ENCODE measurements around the gene CDADC1.

Gene CDADC1

DNA sequence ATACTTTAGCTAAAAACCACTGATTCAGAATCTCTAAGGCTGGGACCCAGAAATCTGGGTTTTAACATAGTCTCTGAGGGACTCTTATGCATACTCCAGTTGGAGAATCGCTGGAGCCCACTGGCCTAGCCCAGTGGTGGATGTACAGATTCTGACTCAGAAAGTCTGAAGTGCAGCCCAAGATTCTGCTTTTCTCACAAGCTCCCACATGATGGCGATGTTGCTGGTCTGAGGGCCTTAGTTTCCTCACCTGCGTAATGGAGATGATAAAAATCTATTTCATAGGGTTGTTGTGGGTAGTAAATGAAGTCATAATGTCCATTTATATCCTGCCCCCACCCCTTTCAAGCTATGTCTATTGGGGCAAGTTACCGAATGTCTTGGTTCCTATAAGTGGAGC lies 7.7 kb upstream of the CDADC1 start:
- DNase-seq = peak; percentile 71 to 81
- Histone ChIP-seq H3K79me1 (ENCODE audit: low read length) (no peaks in the 10 kb centered on the region), H4K8ac (ENCODE audit: low read depth, low read length) (no peak overlapping the region), H2BK120ac (ENCODE audit: insufficient read depth, low read length, poor library complexity) (no peak overlapping the region), H4K91ac (ENCODE audit: low read depth, low read length) (no peak overlapping the region), H3K4me2 (ENCODE audit: low read length) (no peak overlapping the region), H2BK5ac (ENCODE audit: low read depth, low read length, poor library complexity) (no peak overlapping the region), H3K4ac (ENCODE audit: low read depth, low read length) (no peak overlapping the region), H3K9me3 (ENCODE audit: insufficient read depth, low read depth, low read length) (peaks cover 5% of the 10 kb centered on the region), H2AK5ac (ENCODE audit: low read length) (no peak overlapping the region), H3K23ac (ENCODE audit: low read length) (no peak overlapping the region), H3K18ac (ENCODE audit: low read length) (no peak overlapping the region), H2BK12ac (ENCODE audit: low read length) (no peak overlapping the region), H3K4me1 (ENCODE audit: control insufficient read depth in 1 of 2, insufficient read depth in 2 of 2, low read length in 2 of 2) (peaks cover 0 to 8% of the 10 kb centered on the region in 2 experiments), H3K27me3 (ENCODE audit: insufficient read depth, low read length) (no peaks in the 10 kb centered on the region), H3K14ac (ENCODE audit: low read length) (no peak overlapping the region), H3K79me2 (ENCODE audit: control insufficient read depth, insufficient read depth, low read length, poor library complexity) (no peaks in the 10 kb centered on the region), H3K4me3 (ENCODE audit: low read depth, low read length) (no peak overlapping the region), H4K12ac (ENCODE audit: low read depth, low read length) (no peak overlapping the region), H3K9ac (ENCODE audit: low read length) (no peak overlapping the region), H3K36me3 (ENCODE audit: control insufficient read depth in 1 of 2, insufficient read depth in 2 of 2, low read length in 2 of 2) (no peaks in the 10 kb centered on the region), H3K27ac (ENCODE audit: low read depth, low read length) (no peak overlapping the region), H2AFZ (ENCODE audit: insufficient read depth, low read length, poor library complexity) (no peak overlapping the region)
- no CpG with 5 or more reads among the region's 4 CpGs for WGBS (ENCODE audit: extremely low coverage, insufficient coverage, insufficient read length)

DNA sequence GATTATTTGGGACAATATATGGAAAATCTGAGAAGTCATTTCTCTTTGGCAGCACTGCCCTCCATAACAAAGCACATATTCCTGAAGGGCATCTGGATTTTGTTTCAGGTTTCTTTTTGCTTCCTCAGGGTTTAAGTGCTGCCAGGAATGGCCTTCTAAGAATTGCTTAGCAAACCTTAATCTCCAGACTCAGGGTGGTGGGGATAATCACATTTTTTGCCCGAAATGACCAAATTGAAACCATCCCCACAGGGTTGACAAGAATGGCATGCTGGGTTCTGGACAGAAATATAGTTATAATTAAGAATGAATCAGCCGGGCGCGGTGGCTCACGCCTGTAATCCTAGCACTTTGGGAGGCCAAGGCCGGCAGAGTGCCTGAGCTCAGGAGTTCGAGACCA lies 6.4 kb upstream of the CDADC1 start:
- WGBS (ENCODE audit: extremely low coverage, insufficient coverage, insufficient read length) = no CpG with 5 or more reads among the region's 7 CpGs
- Histone ChIP-seq H4K12ac (ENCODE audit: low read depth, low read length) (no peak overlapping the region), H3K4me2 (ENCODE audit: low read length) (no peak overlapping the region), H3K18ac (ENCODE audit: low read length) (no peak overlapping the region), H3K27me3 (ENCODE audit: insufficient read depth, low read length) (no peaks in the 10 kb centered on the region), H3K79me2 (ENCODE audit: control insufficient read depth, insufficient read depth, low read length, poor library complexity) (no peaks in the 10 kb centered on the region), H3K79me1 (ENCODE audit: low read length) (no peaks in the 10 kb centered on the region), H2AK5ac (ENCODE audit: low read length) (no peak overlapping the region), H3K9me3 (ENCODE audit: insufficient read depth, low read depth, low read length) (peaks cover 5% of the 10 kb centered on the region), H3K4me1 (ENCODE audit: control insufficient read depth in 1 of 2, insufficient read depth in 2 of 2, low read length in 2 of 2) (peaks cover 0 to 8% of the 10 kb centered on the region in 2 experiments), H3K23ac (ENCODE audit: low read length) (no peak overlapping the region), H4K91ac (ENCODE audit: low read depth, low read length) (no peak overlapping the region), H3K9ac (ENCODE audit: low read length) (no peak overlapping the region), H3K27ac (ENCODE audit: low read depth, low read length) (no peak overlapping the region), H2BK5ac (ENCODE audit: low read depth, low read length, poor library complexity) (no peak overlapping the region), H2BK12ac (ENCODE audit: low read length) (no peak overlapping the region), H3K14ac (ENCODE audit: low read length) (no peak overlapping the region), H4K8ac (ENCODE audit: low read depth, low read length) (no peak overlapping the region), H3K4me3 (ENCODE audit: low read depth, low read length) (no peak overlapping the region), H3K36me3 (ENCODE audit: control insufficient read depth in 1 of 2, insufficient read depth in 2 of 2, low read length in 2 of 2) (no peaks in the 10 kb centered on the region), H3K4ac (ENCODE audit: low read depth, low read length) (no peak overlapping the region), H2AFZ (ENCODE audit: insufficient read depth, low read length, poor library complexity) (no peak overlapping the region), H2BK120ac (ENCODE audit: insufficient read depth, low read length, poor library complexity) (no peak overlapping the region)
- DNase-seq = no peak

DNA sequence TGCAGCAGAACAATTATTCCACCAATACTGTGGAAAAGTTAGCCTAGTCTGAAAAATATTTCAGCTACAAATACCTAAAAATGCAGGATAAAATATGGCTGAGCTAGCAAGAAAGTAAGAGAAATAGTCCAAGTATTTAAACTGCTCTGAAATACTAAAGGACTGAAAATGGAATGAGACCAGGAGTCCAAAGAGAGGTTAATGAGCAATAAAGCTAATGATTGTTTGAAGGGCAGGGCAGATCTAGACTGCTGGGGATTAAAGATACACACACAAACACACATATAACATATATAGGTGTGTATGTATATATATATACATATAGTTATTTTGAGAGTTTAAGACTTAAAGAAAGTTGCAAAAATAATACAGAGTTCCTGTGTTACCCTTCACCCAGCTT lies 2.6 kb upstream of the CDADC1 start:
- Histone ChIP-seq H3K14ac (ENCODE audit: low read length) (no peak overlapping the region), H3K27me3 (ENCODE audit: insufficient read depth, low read length) (no peaks in the 10 kb centered on the region), H3K4me1 (ENCODE audit: control insufficient read depth in 1 of 2, insufficient read depth in 2 of 2, low read length in 2 of 2) (peaks cover 2% of the 10 kb centered on the region in 2 experiments), H4K8ac (ENCODE audit: low read depth, low read length) (no peak overlapping the region), H2BK120ac (ENCODE audit: insufficient read depth, low read length, poor library complexity) (no peak overlapping the region), H3K23ac (ENCODE audit: low read length) (no peak overlapping the region), H2AFZ (ENCODE audit: insufficient read depth, low read length, poor library complexity) (no peak overlapping the region), H3K27ac (ENCODE audit: low read depth, low read length) (no peak overlapping the region), H3K36me3 (ENCODE audit: control insufficient read depth in 1 of 2, insufficient read depth in 2 of 2, low read length in 2 of 2) (no peaks in the 10 kb centered on the region), H4K91ac (ENCODE audit: low read depth, low read length) (no peak overlapping the region), H3K4me3 (ENCODE audit: low read depth, low read length) (no peak overlapping the region), H3K4me2 (ENCODE audit: low read length) (no peak overlapping the region), H3K9me3 (ENCODE audit: insufficient read depth, low read depth, low read length) (peaks cover 5% of the 10 kb centered on the region), H4K12ac (ENCODE audit: low read depth, low read length) (no peak overlapping the region), H3K18ac (ENCODE audit: low read length) (no peak overlapping the region), H2AK5ac (ENCODE audit: low read length) (no peak overlapping the region), H3K4ac (ENCODE audit: low read depth, low read length) (no peak overlapping the region), H2BK12ac (ENCODE audit: low read length) (no peak overlapping the region), H3K79me1 (ENCODE audit: low read length) (peaks cover 4% of the 10 kb centered on the region), H2BK5ac (ENCODE audit: low read depth, low read length, poor library complexity) (no peak overlapping the region), H3K79me2 (ENCODE audit: control insufficient read depth, insufficient read depth, low read length, poor library complexity) (peaks cover 2% of the 10 kb centered on the region), H3K9ac (ENCODE audit: low read length) (no peak overlapping the region)
- no peak for DNase-seq

DNA sequence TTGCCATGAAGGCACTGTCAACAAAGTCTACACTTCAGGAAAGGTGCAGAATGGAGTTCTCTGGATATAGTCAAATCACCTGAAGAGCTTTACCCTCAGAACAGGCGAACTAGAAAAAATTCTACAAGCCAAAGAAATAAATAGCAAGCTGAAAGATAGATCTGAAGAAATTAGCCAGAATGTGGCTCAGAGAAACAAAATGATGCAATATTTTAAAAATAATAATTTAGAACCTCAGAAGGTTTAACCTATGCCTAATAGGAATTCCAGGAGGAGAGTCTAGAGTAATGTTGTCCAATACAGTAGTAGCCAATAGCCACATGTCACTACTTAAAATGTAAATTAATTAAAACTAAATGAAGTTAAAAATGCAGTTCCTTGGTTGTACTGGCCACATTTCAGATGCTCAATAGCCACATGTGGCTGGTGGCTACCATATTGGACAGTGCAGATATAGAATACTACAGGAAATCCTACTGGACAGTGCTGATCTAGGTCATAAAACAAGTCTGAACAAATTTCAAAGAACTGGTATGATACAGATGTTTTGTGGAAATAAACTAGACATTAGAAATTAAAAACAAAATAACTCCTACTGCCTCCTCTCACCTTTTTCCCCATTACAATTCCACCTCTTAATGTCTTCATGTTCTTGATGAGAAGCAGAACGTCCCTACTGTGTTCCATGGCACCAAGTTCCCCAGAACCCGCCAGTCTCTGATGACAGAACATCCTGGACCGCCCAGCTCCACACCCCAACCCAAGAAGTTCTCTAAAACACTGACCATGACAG lies 679 bp upstream of the CDADC1 start:
- Histone ChIP-seq H3K27me3 (ENCODE audit: insufficient read depth, low read length) (no peaks in the 10 kb centered on the region), H3K23ac (ENCODE audit: low read length) (no peak overlapping the region), H3K79me1 (ENCODE audit: low read length) (peaks cover 4% of the 10 kb centered on the region), H2AFZ (ENCODE audit: insufficient read depth, low read length, poor library complexity) (peak overlapping the region; percentile 95), H3K79me2 (ENCODE audit: control insufficient read depth, insufficient read depth, low read length, poor library complexity) (peaks cover 2% of the 10 kb centered on the region), H3K14ac (ENCODE audit: low read length) (peak overlapping the region; percentile 77), H3K27ac (ENCODE audit: low read depth, low read length) (no peak overlapping the region), H3K4me2 (ENCODE audit: low read length) (peak overlapping the region; percentile 80), H3K4me1 (ENCODE audit: control insufficient read depth in 1 of 2, insufficient read depth in 2 of 2, low read length in 2 of 2) (peaks cover 2% of the 10 kb centered on the region in 2 experiments), H2BK120ac (ENCODE audit: insufficient read depth, low read length, poor library complexity) (peak overlapping the region; percentile 43), H3K18ac (ENCODE audit: low read length) (peak overlapping the region; percentile 70), H4K91ac (ENCODE audit: low read depth, low read length) (no peak overlapping the region), H3K9ac (ENCODE audit: low read length) (peak overlapping the region; percentile 75), H2BK12ac (ENCODE audit: low read length) (no peak overlapping the region), H3K4ac (ENCODE audit: low read depth, low read length) (peak overlapping the region; percentile 50), H2AK5ac (ENCODE audit: low read length) (no peak overlapping the region), H3K9me3 (ENCODE audit: insufficient read depth, low read depth, low read length) (peaks cover 5% of the 10 kb centered on the region), H4K8ac (ENCODE audit: low read depth, low read length) (peak overlapping the region; percentile 91), H2BK5ac (ENCODE audit: low read depth, low read length, poor library complexity) (peak overlapping the region; percentile 52), H4K12ac (ENCODE audit: low read depth, low read length) (peak overlapping the region; percentile 74), H3K36me3 (ENCODE audit: control insufficient read depth in 1 of 2, insufficient read depth in 2 of 2, low read length in 2 of 2) (no peaks in the 10 kb centered on the region), H3K4me3 (ENCODE audit: low read depth, low read length) (peak overlapping the region; percentile 89)
- no CpG with 5 or more reads among the region's 4 CpGs for WGBS (ENCODE audit: extremely low coverage, insufficient coverage, insufficient read length)
- no peak for DNase-seq
